K562 (cell line): ENCODE data around the gene FBN1. TPM values are rescaled to one million over a fixed set of nuclear protein-coding genes. Genes with fewer than 3 reads are reported as not detected.
A peak's percentile ranks its signal among the peaks of the same experiment; 100 is the strongest.

ENCODE experiments used
- ARID3B ChIP-seq: fragments of 250-450 bp; sonication (Bioruptor Pico); IDR thresholded peaks from 2 replicates; pipeline ENCODE4 v1.4.0; 2020; ENCODE audit warnings: borderline replicate concordance
- E2F1 ChIP-seq: sonication (generic); formaldehyde crosslinking; IDR thresholded peaks from 2 replicates; pipeline ENCODE4 v1.8.1; 2023; ENCODE audit warnings: mild to moderate bottlenecking, missing genetic modification reagents, moderate library complexity
- EHMT2 ChIP-seq: fragments of 450-650 bp; IDR thresholded peaks from 2 replicates; pipeline ENCODE4 v1.6.1; 2018; ENCODE audit warnings: antibody characterized with exemption
- HMG20B ChIP-seq: fragments of 250-450 bp; sonication (Bioruptor Pico); IDR thresholded peaks from 2 replicates; pipeline ENCODE4 v1.5.0; 2021; ENCODE audit warnings: mild to moderate bottlenecking
- HOXB6 ChIP-seq: fragments of 250-450 bp; sonication (Bioruptor Pico); IDR thresholded peaks from 2 replicates; pipeline ENCODE4 v1.5.1; 2022; ENCODE audit warnings: mild to moderate bottlenecking, borderline replicate concordance
- RBM34 ChIP-seq: fragments of 200-400 bp; formaldehyde crosslinking; IDR thresholded peaks from 2 replicates; pipeline ENCODE4 v1.6.1; 2018; ENCODE audit warnings: low read length, borderline replicate concordance; ENCODE audit not compliant: insufficient read depth
- SIN3B ChIP-seq: fragments of 450-650 bp; IDR thresholded peaks from 2 replicates; pipeline ENCODE4 v1.6.1; 2017; ENCODE audit warnings: low read depth, mild to moderate bottlenecking, moderate library complexity
- TAF9B ChIP-seq: fragments of 450-650 bp; IDR thresholded peaks from 2 replicates; pipeline ENCODE4 v1.6.1; 2018; ENCODE audit warnings: mild to moderate bottlenecking; ENCODE audit not compliant: partially characterized antibody
- TGIF2 ChIP-seq: sonication (generic); formaldehyde crosslinking; IDR thresholded peaks from 2 replicates; pipeline ENCODE4 v1.8.1; 2022; ENCODE audit warnings: mild to moderate bottlenecking, missing genetic modification reagents, moderate library complexity
- XRCC4 ChIP-seq: IDR thresholded peaks from one replicate; pipeline ENCODE4 v1.6.1; 2011; ENCODE audit not compliant: insufficient read depth, insufficient read length; ENCODE audit errors: extremely low read depth
- ZFP1 ChIP-seq: fragments of 450-650 bp; formaldehyde crosslinking; IDR thresholded peaks from 2 replicates; pipeline ENCODE4 v1.4.0; 2020; ENCODE audit warnings: mild to moderate bottlenecking, mixed read lengths
- ZNF140 ChIP-seq: fragments of 250-450 bp; sonication (Bioruptor Pico); IDR thresholded peaks from 2 replicates; pipeline ENCODE4 v1.8.0; 2021; ENCODE audit warnings: moderate library complexity, mild to moderate bottlenecking, inconsistent platforms
- ZNF174 ChIP-seq: fragments of 250-450 bp; sonication (Bioruptor Pico); IDR thresholded peaks from 2 replicates; pipeline ENCODE4 v1.4.0; 2020; ENCODE audit warnings: mild to moderate bottlenecking
- ZNF561 ChIP-seq: fragments of 450-650 bp; formaldehyde crosslinking; conservative IDR thresholded peaks from 2 replicates; pipeline ENCODE4 v1.4.0; 2020; ENCODE audit warnings: mild to moderate bottlenecking, moderate library complexity
- ZNF699 ChIP-seq: fragments of 250-450 bp; sonication (Bioruptor Pico); IDR thresholded peaks from 2 replicates; pipeline ENCODE4 v1.8.0; 2021; ENCODE audit warnings: mild to moderate bottlenecking, moderate library complexity; ENCODE audit not compliant: insufficient replicate concordance
- ZNF778 ChIP-seq: fragments of 450-650 bp; formaldehyde crosslinking; IDR thresholded peaks from 2 replicates; pipeline ENCODE4 v1.4.0; 2020; ENCODE audit warnings: mild to moderate bottlenecking, moderate library complexity
- polyA plus RNA-seq, 8 experiments: library from polyadenylated mRNA; depleted of rRNA in 4 of 8; stranded (reverse) in 5 of 8; unstranded in 3 of 8; fragments of >200 nt; fragmentation: Nextera tagmentation in 2 of 8; fragmentation: Illumina TruSeq in 1 of 8; extraction: Ambion mirVana in 2 of 8; extraction: Trizol in 1 of 8; gene quantifications; 2 replicates each; pipeline versions ENCODE4 v1.2.1 to v1.2.3, GENCODE V29; 2011 to 2014; ENCODE audit warnings: inconsistent platforms in 1 of 8, missing spikeins in 1 of 8
- total RNA-seq, 7 experiments: library from RNA; depleted of rRNA in 6 of 7; stranded (reverse); fragments of >200 nt in 6 of 7; fragmentation: Illumina TruSeq in 2 of 7; extraction: Trizol in 2 of 7; gene quantifications; 2 replicates each; pipeline versions ENCODE4 v1.2.1 to v1.2.3, GENCODE V29; 2011 to 2021; ENCODE audit warnings: low replicate concordance in 1 of 7
- TF ChIP-seq, protein P1 (sequence below): fragments of 450-650 bp; formaldehyde crosslinking; conservative IDR thresholded peaks from 2 replicates; pipeline ENCODE4 v1.4.0; 2022; ENCODE audit warnings: mild to moderate bottlenecking, missing genetic modification characterization
- TF ChIP-seq, protein P2 (sequence below), 2 experiments: fragments of 450-650 bp; IDR thresholded peaks; 2 replicates each; pipeline ENCODE4 v1.6.1; 2018; ENCODE audit warnings: mild to moderate bottlenecking in 2 of 2, low read depth in 1 of 2; ENCODE audit not compliant: partially characterized antibody in 2 of 2
- TF ChIP-seq, protein P3 (sequence below): fragments of 450-650 bp; IDR thresholded peaks from 2 replicates; pipeline ENCODE4 v1.6.1; 2016; ENCODE audit warnings: missing biosample characterization, missing genetic modification characterization

FBN1 gene
- total and polyA plus RNA-seq, 9 of the 15 experiments (the other 6 are each of a cell fraction or from before 2014, with no cell fraction given), result 0.15 to 1.2 (median 0.60) TPM

DNA sequence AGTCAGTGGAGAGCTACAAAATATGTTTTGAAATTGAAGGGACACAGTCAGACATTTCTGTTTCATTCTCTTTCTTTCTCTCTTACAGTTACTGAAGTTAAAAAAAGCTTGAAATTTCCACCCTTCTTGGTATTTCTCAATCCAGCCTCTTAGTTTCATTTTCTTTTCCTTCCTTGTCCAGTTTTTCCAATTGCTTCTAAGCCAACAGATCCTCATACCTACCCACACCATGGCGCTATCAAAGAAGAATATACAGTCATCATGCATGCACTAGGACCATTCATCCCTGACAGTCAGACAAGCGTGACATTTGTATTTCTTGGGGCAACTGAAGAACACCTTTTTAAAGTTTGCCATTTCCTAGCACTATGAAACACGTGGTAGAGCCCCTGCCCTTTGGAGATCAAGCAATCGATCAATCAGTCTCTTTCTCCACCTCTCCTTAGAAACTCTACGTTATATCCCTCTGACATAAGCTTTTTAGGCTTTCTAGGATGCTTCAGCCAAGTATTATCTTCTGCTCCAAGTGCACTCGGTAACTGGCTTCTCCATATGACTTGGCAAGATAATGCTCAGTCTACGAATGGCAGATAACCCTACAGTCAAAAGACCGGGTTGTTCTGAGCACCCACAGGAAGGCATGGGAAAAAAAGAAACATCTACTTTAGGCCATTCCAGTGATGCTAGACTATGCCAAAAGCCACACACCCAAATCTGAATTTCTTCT, 65.4 kb downstream of the FBN1 start (continued):
- TF ChIP-seq, protein P1, sequence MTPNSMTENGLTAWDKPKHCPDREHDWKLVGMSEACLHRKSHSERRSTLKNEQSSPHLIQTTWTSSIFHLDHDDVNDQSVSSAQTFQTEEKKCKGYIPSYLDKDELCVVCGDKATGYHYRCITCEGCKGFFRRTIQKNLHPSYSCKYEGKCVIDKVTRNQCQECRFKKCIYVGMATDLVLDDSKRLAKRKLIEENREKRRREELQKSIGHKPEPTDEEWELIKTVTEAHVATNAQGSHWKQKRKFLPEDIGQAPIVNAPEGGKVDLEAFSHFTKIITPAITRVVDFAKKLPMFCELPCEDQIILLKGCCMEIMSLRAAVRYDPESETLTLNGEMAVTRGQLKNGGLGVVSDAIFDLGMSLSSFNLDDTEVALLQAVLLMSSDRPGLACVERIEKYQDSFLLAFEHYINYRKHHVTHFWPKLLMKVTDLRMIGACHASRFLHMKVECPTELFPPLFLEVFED (CRISPR knock-in tag), result no peak
- TF ChIP-seq ZNF699 (CRISPR knock-in tag), result no peak
- no peak for TF ChIP-seq SIN3B
- TF ChIP-seq ZNF561 (CRISPR knock-in tag), result no peak
- TF ChIP-seq TAF9B, result no peak
- no peak for TF ChIP-seq ZNF174 (CRISPR knock-in tag)
- TF ChIP-seq ZFP1, result no peak
- no peak for TF ChIP-seq RBM34
- no peak for TF ChIP-seq HOXB6 (CRISPR knock-in tag)
- no peak for TF ChIP-seq XRCC4
- TF ChIP-seq, protein P2, sequence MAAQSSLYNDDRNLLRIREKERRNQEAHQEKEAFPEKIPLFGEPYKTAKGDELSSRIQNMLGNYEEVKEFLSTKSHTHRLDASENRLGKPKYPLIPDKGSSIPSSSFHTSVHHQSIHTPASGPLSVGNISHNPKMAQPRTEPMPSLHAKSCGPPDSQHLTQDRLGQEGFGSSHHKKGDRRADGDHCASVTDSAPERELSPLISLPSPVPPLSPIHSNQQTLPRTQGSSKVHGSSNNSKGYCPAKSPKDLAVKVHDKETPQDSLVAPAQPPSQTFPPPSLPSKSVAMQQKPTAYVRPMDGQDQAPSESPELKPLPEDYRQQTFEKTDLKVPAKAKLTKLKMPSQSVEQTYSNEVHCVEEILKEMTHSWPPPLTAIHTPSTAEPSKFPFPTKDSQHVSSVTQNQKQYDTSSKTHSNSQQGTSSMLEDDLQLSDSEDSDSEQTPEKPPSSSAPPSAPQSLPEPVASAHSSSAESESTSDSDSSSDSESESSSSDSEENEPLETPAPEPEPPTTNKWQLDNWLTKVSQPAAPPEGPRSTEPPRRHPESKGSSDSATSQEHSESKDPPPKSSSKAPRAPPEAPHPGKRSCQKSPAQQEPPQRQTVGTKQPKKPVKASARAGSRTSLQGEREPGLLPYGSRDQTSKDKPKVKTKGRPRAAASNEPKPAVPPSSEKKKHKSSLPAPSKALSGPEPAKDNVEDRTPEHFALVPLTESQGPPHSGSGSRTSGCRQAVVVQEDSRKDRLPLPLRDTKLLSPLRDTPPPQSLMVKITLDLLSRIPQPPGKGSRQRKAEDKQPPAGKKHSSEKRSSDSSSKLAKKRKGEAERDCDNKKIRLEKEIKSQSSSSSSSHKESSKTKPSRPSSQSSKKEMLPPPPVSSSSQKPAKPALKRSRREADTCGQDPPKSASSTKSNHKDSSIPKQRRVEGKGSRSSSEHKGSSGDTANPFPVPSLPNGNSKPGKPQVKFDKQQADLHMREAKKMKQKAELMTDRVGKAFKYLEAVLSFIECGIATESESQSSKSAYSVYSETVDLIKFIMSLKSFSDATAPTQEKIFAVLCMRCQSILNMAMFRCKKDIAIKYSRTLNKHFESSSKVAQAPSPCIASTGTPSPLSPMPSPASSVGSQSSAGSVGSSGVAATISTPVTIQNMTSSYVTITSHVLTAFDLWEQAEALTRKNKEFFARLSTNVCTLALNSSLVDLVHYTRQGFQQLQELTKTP (IDR thresholded peaks at IDR 0.05; ENCODE audit: low read depth in 1 of 2, partially characterized antibody in 2 of 2), result no peak
- no peak for TF ChIP-seq ZNF778
- TF ChIP-seq HMG20B, result no peak
- peak; percentile 94 for TF ChIP-seq EHMT2
- no peak for TF ChIP-seq ARID3B (CRISPR knock-in tag)
- TF ChIP-seq E2F1, result no peak
- TF ChIP-seq ZNF140 (CRISPR knock-in tag), result no peak
- no peak for TF ChIP-seq TGIF2
- TF ChIP-seq, protein P3, sequence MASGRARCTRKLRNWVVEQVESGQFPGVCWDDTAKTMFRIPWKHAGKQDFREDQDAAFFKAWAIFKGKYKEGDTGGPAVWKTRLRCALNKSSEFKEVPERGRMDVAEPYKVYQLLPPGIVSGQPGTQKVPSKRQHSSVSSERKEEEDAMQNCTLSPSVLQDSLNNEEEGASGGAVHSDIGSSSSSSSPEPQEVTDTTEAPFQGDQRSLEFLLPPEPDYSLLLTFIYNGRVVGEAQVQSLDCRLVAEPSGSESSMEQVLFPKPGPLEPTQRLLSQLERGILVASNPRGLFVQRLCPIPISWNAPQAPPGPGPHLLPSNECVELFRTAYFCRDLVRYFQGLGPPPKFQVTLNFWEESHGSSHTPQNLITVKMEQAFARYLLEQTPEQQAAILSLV (tag), result no peak
